ENCODE results near the gene ABCB1.
"Not testable (repeated sequence)": the region's sequence is repeated elsewhere in the genome, so short reads cannot be mapped to it uniquely, and the experiment has no call there.

Gene ABCB1

DNA sequence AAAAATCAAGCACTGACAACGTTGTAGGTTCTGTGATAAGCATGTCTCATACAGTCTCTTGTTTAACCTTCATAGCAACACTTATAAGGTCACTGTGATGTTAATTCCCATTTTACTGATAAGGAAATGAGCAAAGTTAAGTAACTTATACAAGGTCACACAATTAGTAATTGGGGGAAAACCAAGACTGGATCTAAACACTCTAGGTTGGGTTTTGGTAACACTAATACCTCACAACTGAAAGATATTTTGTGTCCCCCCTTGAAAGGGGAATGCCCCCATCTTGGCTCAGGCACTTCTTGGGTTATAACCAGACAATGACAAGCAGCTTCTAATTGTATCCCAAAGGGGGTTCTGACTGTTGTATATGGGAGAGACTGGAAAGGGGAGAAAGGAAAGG lies 89.2 kb downstream of the ABCB1 start:
- DNase-seq: no peak

DNA sequence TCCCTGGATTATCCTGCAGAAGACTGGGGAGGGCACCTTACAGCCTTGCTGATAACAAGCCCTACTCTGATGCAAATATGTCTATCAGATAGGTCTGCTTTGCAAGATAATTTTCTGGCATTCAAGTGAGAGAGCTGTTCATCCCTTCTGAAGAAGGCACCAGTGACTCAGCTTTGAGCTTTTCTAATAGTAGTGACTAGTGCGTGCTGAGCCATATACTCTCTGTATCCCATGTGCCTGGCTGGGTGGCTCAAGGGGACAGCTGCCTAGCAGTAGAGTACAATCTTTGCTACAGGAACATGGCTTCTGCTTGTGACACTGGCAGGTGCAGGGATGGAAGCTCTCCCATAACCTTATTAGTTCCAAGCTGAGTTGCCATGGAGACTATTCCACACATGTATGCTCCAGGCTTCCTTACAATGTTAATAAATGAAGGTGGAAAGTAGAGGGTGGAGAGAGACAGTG lies 90.2 kb downstream of the ABCB1 start:
- DNase-seq: peak; percentile 40

DNA sequence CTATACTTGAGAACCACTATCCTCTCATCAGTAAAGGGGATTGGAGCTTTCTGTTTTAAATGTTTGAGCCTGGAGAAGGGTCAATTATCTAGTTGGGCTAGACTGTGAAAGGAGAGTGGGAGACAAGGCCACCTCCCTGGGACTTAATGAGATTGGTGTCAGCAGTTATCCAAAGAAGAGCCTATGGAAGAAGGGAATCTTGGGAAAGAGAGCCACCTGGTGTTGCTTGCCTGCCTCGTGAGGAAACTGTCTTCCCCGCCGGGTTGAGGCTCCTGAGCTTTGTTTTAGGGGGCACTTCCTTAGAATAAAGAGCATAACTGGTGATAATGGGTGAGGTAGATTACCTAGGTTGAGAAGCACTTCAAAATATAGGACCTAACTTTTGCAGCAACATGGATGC lies 93.2 kb downstream of the ABCB1 start:
- no peak for DNase-seq

DNA sequence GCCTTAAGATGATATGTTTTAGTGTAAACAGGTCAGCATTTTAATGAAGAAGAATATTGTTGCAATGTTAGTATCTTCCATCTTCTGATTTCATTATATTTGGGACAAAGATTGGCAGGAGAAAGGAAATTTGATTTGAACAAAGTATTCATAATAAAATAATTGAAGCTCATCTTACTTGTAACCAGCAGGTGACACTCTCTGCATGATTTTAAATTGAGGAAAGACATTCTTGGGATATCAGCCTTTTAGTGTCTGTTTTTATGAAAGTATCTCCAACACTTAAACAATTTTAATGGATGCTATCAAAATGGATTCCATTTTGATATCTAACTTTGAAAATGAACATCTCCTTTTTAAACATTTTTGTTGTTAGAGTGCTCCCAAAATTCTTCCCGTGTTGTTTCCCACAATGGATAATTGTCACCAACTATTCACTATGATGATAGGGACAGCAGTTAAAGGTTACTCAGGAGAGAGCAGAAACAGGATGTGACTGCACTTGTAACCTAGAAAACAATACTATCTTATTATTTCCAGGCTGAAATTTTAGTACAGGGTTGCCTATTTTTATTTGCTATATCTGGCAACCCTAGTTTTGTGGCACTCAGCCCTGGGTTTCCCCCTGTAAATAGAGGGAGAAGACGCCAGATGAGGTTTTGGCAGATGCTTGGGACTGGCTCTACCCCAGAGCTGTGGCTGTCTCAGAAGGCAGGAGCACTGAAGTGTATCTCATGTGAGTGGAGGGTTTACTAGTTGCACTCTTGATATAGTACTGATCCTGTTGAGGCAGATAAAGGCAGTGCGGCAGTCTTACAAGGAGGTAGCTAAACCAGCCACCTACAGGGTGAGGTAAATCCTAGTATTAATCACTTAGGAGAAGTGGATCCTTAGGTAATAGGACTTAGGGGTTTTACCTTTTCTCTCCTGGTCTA lies 94.2 kb downstream of the ABCB1 start:
- DNase-seq: peak; percentile 15

DNA sequence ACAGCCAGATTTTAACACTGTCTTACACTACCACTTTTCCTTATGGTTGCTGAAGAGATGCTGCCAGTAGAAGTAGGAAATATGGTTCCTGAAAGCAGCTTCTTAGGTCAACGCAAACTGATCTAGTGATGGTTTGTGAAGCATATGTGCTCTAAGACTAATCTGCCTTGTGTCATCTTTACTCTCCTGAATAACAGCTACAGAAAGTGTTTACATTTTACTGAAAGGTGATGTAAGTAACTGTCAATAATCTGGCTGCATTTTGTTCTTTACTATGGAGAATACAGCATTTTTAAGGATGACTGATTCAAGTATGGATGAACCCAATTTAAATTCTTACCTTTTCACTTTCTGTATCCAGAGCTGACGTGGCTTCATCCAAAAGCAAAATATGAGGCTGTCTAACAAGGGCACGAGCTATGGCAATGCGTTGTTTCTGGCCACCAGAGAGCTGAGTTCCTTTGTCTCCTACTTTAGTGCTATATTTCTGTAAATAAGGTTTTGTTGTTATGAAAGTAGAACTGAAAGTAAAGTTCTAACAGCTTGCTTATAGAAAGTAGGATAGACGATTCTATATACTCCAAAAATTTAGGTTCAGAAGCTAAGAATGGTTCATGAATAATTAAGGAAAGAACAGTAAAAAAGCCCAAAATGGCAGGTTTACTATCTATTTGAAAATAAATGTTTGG lies 95.0 kb downstream of the ABCB1 start:
- DNase-seq: no peak

DNA sequence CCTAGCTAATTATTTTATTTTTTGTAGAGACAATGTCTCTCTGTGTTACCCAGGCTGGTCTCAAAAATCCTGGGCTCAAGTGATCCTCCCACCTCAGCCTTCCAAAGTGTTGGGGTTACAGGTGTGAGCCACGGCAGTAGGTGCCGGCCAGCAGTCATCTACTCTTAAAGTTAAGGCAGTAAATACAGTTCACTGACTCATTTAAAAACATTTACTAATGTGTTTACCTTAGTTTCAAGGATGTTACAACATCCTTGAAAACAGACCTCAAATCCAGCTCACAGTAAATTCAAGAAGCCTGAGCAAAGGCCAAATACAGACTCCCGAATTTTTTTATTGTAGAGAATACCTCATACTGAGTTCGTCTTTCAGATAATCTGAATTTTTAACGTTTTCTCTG lies 95.6 kb downstream of the ABCB1 start:
- no peak for DNase-seq

DNA sequence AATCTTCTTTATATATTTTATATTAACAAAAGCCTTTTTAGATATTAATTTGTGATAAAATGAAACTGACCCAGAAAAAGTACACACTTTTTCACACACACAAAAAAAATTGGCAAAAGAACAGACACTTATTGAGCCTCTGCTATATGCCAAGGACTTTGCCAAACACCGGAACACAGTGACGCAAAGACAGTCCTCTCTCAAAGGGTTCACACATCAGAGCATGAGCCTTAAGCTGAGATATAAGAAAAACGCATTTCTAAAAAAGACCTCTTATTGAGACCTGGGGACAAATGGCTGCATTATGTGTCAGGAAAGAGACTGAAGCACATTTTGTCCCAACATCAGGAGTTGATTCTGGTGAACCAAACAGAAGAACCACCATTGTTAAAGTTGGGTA lies 101.2 kb downstream of the ABCB1 start:
- no peak for DNase-seq

DNA sequence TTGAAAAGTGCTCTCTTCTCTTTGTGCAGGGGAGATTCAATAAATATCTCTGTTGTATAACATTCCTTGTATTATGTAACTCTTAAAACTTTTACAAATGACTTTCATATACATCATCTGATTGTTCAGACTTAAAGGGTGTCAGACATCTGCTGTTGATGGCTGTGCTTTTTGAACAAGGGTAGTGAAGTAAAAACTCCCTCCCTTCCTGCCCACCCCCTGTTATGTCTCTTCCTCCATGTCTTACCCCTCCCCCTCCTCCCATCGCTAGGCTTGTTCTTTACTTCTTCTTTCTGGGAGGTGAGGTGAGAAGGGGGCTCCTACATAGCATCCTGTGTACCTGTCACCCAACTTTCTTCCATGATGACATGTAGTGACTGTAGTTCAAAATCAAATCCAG lies 101.8 kb downstream of the ABCB1 start:
- DNase-seq: no peak

DNA sequence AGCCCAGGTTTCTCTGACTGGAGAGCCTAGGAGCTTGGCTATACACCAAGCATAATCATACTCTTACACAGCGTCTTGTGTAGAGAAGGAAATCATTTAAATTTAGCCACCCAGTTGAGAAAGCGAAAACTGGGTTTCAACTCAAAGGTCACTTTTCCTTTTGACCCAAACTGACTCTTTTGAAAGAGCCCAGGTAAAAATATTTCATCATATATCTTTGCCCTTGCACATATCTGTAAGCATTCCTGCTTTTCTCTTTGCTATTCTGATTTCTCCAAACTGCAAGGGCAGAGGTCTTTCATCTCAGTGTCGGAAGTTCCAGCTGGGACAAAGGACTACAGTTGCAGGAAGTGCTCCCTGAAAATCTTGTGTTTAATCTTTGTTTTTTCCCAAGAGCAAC lies 103.2 kb downstream of the ABCB1 start:
- no peak for DNase-seq

DNA sequence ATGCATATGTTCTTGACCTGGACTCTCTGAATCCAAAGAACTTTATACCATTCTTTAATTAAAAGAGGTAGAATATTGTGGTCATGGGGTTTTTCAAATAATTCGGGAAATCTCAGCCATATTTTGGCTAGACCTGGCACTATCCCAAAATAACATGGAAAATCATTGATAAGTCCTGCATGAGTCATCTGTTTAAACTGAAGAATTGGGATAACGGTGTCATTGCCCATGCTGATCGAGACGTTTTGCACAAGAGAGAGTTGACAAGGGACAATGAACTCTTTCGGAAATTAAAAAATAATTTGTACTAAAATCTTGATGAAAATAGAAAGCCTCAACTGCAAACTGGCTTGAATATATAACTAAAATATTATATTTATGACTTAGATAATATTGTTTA lies 105.3 kb downstream of the ABCB1 start:
- no peak for DNase-seq

DNA sequence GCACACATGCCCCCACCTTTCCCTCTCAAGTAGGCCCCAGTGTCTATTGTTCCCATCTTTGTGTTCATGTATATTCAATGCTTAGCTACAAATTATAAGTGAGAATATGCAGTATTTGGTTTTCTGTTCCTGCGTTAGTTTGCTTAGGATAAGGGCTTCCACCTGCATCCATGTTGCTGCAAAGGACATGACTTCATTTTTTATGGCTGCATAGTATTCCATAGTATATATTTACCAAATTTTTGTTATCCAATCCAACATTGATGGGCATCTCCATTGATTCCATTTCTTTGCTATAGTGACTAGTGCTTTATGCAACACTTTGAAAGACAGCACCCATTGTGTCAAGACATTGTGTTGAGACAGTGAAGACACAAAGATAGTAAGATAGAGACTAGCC lies 106.2 kb downstream of the ABCB1 start:
- DNase-seq: no peak

DNA sequence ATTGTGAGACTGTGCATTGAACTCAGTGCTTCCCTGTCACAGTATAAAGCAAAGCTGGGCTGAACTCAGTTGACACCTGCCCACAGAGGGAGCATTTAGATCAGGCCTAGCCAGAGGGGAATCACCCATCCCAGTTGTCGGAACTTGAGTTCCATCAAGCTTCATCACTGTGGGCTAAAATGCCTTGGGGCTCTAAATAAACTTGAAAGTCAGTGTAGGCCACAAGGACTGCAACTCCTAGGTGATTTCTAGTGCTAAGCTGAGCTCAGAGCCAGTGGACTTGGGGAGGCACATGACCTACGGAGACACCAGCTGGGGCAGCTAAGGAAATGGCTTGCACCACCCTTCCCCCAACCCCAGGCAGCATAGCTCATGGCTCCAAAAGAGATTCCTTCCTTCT lies 117.6 kb downstream of the ABCB1 start:
- DNase-seq: no peak

DNA sequence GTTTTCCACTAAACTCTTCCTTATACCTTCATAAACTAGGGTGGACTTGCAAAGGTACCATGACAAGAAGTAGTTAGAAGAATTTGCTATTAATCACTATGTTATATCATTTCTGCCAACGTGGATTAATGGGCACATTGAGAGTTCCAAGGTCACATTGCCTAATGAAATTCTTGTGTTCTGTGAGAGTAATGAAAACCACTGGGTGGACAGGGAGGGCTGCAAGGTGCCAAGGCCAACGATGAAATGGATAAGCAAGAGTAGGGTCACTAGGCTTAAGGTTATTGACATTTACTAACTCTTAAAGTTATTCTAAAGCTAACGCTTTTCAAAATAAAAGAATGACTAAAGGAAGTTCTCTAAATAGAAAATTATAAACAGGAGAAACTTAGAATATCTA lies 118.6 kb downstream of the ABCB1 start:
- no peak for DNase-seq

DNA sequence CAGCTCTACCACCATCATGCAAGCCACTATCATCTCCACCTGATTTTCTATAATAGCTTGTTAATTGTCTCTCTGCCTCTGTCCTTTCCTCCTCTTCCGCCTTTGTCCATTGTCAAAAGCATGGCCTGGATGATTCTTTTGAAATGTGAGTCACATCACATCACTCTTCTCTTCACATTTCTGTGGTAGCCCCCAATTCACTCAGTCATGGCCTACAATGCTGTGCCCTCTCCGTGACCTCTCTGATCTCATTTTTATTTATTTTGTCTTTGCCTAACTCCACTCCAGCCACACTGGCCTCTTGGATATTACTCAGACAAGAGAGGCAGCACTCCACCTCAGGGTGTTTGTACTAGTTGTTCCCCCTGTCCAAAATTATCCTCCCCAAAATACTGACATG lies 120.3 kb downstream of the ABCB1 start:
- DNase-seq: no peak

DNA sequence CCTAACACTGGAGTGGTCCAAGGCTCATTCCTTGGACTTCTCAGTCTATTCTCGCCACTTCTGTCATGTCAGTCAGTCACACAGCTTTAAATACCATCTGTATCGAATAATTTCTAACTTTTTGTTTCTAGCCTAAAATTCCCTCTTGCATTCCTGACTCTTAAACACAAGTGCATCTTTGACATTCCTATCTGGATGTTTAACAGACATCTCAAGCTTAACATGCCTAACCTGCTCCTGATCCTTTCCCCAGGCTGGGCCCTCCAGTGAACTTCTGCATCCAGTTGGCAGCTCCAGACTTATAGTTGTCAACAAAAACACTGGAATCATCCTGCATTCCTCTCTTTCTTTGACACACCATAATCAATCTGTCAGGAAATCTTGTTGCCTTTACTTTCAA lies 120.7 kb downstream of the ABCB1 start:
- DNase-seq: no peak

DNA sequence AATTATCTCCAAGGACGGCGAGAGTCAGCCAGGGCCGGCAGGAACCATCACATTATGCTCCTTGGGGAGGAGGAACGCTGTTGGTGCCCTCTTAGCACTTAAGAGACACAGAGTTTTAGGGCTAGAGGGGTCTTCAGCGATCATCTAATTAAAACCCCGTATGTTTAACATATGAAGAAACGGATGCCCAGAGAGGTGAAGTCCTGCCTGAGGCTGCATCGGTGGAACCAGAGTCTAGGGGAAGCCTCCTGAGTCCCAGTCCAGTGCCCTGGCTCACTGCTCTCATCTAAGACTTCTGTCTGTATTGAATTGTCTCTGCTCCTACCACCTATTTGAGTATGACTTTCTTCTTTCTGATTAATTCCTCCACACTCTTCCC lies 124.5 kb downstream of the ABCB1 start:
- DNase-seq: no peak

DNA sequence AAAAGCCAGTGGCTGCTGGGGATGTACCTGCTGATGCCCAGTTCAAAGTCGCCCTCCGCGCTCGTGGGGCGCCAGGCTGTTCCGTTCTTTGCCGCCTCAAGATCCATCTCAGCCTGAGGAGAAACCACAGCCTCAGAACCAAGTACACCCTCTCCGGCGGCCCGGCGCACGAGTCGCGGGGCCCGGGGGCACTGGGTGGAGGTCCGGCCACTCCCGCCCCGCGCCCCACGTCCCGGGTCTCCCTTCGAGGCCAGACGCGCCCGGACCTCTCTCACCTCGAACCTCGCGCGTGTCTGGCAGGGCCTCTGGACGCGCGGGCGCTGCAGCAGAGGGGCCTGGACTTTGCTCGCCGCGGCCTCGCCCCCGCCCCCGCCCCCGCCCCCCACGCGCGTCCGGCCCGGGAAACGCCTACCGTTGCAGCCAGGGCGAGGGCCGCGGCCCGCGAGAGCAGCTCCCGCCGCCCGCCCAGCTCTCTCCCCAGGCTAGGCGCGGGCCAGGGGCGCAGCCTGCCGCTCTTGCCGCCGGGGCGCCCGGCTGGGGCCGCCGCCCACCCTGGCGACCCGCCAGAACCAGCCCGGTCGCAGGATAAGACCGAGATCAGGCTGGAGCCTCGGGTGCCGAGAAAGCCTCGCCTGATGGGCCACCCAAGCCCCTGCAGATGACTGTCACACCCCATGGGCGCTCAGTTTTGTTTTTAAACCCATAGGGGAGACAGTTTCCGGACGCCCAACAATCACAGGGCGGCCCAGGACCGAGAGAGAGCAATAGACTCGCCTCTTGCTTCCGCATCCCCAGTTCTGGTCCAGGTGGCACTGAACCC lies 125.1 kb downstream of the ABCB1 start, which contains the start of gene ABCB4:
ABCB4 (minus strand) TSS at position 322 of the 820 bp plus-strand sequence; CDS start at position 107, 215 bp downstream.
- peak; percentile 78 for DNase-seq

DNA sequence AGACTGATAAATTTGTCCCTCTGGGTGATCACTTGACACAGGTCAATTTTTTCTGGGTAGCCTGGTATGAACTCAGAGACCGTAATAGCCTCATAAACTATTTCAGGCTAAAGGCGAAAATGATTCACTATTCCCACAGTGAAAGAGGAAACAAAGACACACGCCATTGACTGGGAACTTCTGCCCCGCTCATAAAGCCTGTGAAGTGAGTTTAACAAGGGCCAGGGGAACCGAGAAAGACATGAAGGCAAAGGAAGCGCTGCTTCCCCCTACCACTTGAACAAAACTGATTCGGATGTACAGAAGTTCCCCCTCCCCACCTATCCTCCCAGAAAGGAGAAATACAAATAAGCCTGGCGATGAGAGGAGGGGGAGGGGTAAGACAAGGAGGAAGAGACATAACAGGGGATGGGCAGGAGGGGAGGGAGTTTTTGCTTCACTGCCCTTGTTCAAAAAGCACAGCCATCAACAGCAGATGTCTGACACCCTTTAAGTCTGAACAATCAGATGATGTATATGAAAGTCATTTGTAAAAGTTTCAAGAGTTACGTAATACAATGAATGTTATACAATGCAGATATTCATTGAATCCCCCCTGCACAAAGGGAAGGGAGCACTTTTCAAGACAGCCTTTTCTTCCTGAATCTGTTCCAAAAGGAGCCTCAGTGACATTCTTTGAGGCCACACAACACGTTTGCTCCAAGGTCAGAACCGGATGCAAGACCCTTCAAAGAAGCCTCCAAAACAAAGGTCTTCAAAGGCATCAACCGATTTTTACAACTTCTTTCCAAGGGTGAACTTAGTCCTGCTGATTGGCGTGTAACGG lies 125.9 kb downstream of the ABCB1 start:
- peak; percentile 52 for DNase-seq

DNA sequence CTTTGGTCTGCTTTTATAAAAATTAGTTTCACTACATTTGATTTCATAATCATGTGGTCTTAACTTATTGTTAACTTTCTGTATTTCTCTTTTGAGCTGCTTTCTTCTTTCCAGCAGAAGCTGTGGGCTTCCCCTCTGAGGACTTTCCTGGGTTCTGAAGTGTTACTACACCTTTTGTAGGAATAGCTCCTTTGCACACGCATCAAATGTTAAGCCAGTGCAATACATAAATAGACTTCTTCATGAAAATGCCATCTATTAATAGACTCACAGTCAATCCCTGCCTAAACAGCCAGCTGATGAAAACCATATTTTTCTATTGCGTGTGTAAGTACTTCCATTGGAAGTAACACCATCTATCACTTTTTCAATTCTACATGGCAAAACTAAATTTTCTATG lies 126.7 kb downstream of the ABCB1 start:
- no peak for DNase-seq

DNA sequence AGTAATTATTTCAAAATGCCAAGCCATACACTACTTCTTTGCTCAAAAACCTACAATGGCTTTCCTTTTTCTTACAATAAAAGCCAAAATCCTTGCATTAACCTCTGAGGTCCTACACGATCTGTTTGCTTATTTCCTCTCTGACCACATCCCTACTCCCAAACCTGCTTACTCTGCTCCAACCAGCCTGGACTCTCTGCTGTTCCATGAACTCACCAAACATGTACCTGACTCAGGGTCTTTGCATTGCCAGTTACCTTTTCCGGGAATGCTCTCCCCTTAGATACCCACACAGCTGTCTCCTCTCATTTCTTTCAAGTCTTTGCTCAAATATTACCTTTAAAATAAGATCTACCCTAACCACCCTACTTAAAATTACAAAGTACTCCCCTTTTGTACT lies 127.5 kb downstream of the ABCB1 start:
- no peak for DNase-seq

DNA sequence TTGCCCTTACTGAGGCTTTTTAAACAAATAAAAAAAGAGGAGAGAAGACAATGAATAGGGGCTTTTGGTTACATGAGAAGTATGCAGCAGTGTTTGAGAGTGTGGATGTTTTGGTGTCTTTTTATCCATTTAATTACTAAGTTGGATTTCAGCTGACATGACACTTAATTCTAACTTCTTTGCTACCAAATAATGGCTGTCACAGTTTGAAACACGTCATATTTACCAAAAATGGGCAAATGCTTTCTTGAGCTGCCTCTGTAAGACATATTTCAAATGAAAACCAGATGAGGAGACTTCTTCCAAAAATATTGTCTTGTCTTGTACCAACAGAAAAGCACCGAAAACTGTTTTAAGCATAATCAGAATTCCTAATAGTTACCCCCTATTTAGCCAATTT lies 129.2 kb downstream of the ABCB1 start:
- DNase-seq: no peak

DNA sequence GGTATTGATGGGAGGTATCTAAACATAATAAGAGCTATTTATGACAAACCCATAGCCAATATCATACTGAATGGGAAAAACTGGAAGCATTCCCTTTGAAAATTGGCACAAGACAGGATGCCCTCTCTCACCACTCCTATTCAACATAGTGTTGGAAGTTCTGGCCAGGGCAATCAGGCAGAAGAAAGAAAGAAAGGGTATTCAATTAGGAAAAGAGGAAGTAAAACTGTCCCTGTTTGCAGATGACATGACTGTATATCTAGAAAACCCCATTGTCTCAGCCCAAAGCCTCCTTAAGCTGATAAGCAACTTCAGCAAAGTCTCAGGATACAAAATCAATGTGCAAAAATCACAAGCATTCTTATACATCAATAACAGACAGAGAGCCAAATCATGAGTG lies 131.5 kb downstream of the ABCB1 start:
- DNase-seq: not testable (repeated sequence)
